Common myeloid progenitor, CD34-positive (primary cell): ENCODE measurements around the gene NRIP2.

Source experiments
- CTCF ChIA-PET: fragments of 350-600 bp; sonication (Branson Sonifier 250); formaldehyde crosslinking; loops from one replicate; lab custom pipeline; 2021; ENCODE audit warnings: antibody characterized with exemption; lab: Charles Lee
- POLR2A ChIA-PET: fragments of 350-600 bp; sonication (Branson Sonifier 250); formaldehyde crosslinking; loops from one replicate; lab custom pipeline; 2021; ENCODE audit warnings: antibody characterized with exemption; lab: Charles Lee
- DNase-seq, 3 donors: peaks; one replicate each; pipeline versions ENCODE4 v3.0.0 to v3.0.0-alpha.2; 2013
- H3K27ac ChIP-seq, 2 experiments: 1 replicate in 1 of 2; 2 replicates in 1 of 2; pipeline ENCODE4 v1.7.0; 2013; ENCODE audit warnings: inconsistent platforms in 2 of 2, low read length in 2 of 2, mild to moderate bottlenecking in 2 of 2, low read depth in 1 of 2, moderate library complexity in 1 of 2; ENCODE audit not compliant: severe bottlenecking in 2 of 2, insufficient read depth in 1 of 2, poor library complexity in 1 of 2
- H3K27me3 ChIP-seq, 5 experiments: replicated peaks in 2 of 5; 1 replicate in 3 of 5; 2 replicates in 2 of 5; pipeline versions ENCODE4 v1.6.1 to v1.7.0; 2013; ENCODE audit warnings: low read length in 4 of 5, mild to moderate bottlenecking in 2 of 5, moderate library complexity in 2 of 5, inconsistent platforms in 1 of 5; ENCODE audit not compliant: insufficient read depth in 5 of 5, control insufficient read depth in 4 of 5
- H3K36me3 ChIP-seq, 4 experiments: 1 replicate in 2 of 4; 2 replicates in 2 of 4; pipeline versions ENCODE4 v1.6.1 to v1.7.0; 2013; ENCODE audit warnings: low read length in 3 of 4, control low read depth in 1 of 4, mild to moderate bottlenecking in 1 of 4; ENCODE audit not compliant: control insufficient read depth in 4 of 4, insufficient read depth in 4 of 4
- H3K4me1 ChIP-seq, 4 experiments: 1 replicate in 3 of 4; 2 replicates in 1 of 4; pipeline versions ENCODE4 v1.6.1 to v1.7.1; 2013; ENCODE audit warnings: low read length in 3 of 4, mild to moderate bottlenecking in 3 of 4, control low read depth in 1 of 4, inconsistent platforms in 1 of 4, moderate library complexity in 1 of 4; ENCODE audit not compliant: control insufficient read depth in 4 of 4, insufficient read depth in 4 of 4; ENCODE audit errors: control extremely low read depth in 1 of 4
- H3K4me3 ChIP-seq, 7 experiments: 1 replicate in 4 of 7; 2 replicates in 3 of 7; pipeline versions ENCODE4 v1.5.1 to v1.7.0; 2013; ENCODE audit warnings: mild to moderate bottlenecking in 7 of 7, low read length in 6 of 7, moderate library complexity in 6 of 7, inconsistent platforms in 2 of 7, low read depth in 2 of 7, control low read depth in 1 of 7; ENCODE audit not compliant: insufficient read depth in 4 of 7, control insufficient read depth in 1 of 7; ENCODE audit errors: extremely low read depth in 1 of 7
- H3K9me3 ChIP-seq, 5 experiments: 1 replicate in 4 of 5; 2 replicates in 1 of 5; pipeline versions ENCODE4 v1.6.1 to v1.7.1; 2013; ENCODE audit warnings: low read length in 4 of 5, mild to moderate bottlenecking in 2 of 5, inconsistent platforms in 1 of 5, low read depth in 1 of 5, moderate library complexity in 1 of 5; ENCODE audit not compliant: control insufficient read depth in 4 of 5, insufficient read depth in 2 of 5; ENCODE audit errors: control extremely low read depth in 1 of 5
- WGBS: methylation state at CpG from one replicate; pipeline ENCODE4 v1.1.5; 2013; ENCODE audit not compliant: insufficient coverage; 5-methylcytosine and 5-hydroxymethylcytosine counted together

NRIP2 gene

DNA sequence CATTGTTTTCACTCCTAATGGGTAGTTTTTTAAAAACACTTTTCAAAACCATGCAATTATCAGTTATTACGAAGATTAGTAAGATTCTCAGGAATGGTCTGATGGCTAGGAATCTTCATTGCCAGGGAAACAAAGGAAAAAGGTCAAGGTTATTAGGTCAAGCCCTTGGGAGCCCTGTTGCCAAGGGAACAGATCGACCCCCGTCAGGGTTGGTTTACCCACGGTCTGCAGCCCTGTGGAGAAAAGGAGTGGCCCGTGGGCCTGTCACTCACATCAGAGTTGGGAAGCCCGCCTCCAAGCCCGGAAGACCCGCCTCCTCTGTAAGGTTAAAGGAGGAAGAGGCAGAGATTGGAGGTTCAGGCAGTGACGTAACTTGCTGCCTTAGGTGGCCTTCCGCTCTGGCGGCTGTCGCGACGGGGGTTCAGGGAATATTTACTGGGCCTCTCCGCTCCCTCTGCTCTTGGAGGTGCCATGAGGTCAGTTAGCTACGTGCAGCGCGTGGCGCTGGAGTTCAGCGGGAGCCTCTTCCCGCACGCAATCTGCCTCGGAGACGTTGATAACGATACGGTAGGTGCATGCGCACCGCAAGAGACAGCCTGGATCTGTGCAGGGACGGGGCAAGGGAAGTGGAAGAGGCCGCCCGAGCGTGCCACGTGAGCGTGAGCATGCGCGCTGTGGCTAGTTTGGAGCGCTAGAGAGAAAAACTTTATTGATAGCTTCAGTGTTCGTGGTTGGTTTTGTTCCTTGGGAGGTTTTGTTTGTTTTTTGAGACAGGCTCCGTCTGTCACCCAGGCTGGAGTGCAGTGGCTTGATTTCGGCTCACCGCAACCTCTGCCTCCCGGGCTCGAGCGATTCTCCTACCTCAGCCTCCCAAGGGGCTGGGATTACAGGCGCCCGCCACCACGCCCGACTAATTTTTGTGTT lies 22.3 kb downstream of the NRIP2 start, which contains the start of gene ITFG2:
Gene ITFG2, plus strand, starts transcription at position 379 of the 924 bp plus-strand sequence. Its CDS starts 93 bp downstream, at position 472.
- Histone ChIP-seq H3K36me3 (peaks cover 2 to 24% (median 8%) of the 10 kb centered on the region in 4 experiments), H3K4me1 (peaks cover 9 to 25% (median 16%) of the 10 kb centered on the region in 4 experiments), H3K27me3 (no peaks in the 10 kb centered on the region), H3K4me3 (peak within 1 kb of the TSS; percentile 75 to 95 (median 88)), H3K27ac (peak within 1 kb of the TSS; percentile 81 to 88), H3K9me3 (no peaks in the 10 kb centered on the region)
- ChIA-PET POLR2A (interaction anchor here (0.6 to 1.1 kb wide), 3 partner anchors 16 to 244 kb away, joined by 3 read pairs; no protein-coding TSS in a partner anchor), CTCF (interaction anchor here (0.8 to 3.8 kb wide), 11 partner anchors 8 to 130 kb away, joined by 3 to 25 read pairs (median 4); no protein-coding TSS in a partner anchor)
- DNase-seq = peak; percentile 97 to 99 (median 99)
- 0% methylated on average over 35 of the region's 48 CpGs for WGBS

DNA sequence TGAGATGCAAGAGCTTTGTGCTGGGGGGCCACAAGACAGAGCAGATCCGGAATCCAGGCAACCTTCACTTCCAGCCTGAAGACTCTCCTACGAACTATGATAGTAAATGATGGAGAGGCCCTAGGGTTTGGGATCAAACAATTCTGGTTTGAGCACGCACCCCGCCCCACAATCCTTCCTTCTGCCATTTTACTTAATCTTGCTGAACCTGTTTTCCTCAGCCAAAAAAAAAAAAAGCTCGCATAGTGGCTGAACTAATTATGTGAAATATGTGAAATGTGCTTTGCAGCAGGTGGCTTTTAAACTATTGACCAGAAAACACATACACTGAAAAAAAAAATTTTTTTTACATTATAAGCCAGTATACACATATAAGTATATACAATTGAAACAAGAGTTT lies 23.0 kb downstream of the NRIP2 start:
- Histone ChIP-seq H3K4me3 (peak overlapping the region in 6 of 7 experiments; percentile 4 to 95 (median 79)), H3K27me3 (no peaks in the 10 kb centered on the region), H3K36me3 (peaks cover 0 to 24% (median 2%) of the 10 kb centered on the region in 4 experiments), H3K27ac (peak overlapping the region; percentile 64 to 88), H3K4me1 (peaks cover 9 to 25% (median 16%) of the 10 kb centered on the region in 4 experiments), H3K9me3 (no peaks in the 10 kb centered on the region)
- ChIA-PET POLR2A (interaction anchor here (0.6 kb wide), 1 partner anchor 121 kb away, joined by 3 read pairs; no protein-coding TSS in a partner anchor), CTCF (no interaction called here)
- WGBS = 100% methylated on average over 1 of the region's 5 CpGs
- DNase-seq = no peak

DNA sequence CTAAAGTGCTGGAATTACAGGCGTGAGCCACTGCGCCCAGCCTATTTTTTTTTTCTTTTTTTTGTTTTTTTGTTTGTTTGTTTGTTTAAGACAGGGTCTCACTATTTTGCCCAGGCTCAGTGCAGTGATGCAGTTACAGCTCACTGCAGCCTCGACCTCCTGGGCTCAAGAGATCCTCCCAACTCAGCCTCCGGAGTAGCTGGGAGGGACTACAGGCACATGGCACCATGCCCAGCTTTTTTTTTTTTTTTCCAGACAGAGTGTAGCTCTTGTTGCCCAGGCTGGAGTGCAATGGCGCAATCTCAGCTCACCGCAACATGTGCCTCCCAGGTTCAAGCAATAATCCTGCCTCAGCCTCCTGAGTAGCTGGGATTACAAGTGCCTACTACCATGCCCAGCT lies 28.1 kb downstream of the NRIP2 start:
- Histone ChIP-seq H3K4me3 (no peak overlapping the region), H3K4me1 (peaks cover 0 to 3% (median 2%) of the 10 kb centered on the region in 4 experiments), H3K36me3 (peaks cover 15 to 51% (median 35%) of the 10 kb centered on the region in 4 experiments), H3K27ac (no peak overlapping the region), H3K9me3 (no peaks in the 10 kb centered on the region), H3K27me3 (no peaks in the 10 kb centered on the region)
- 91% methylated on average over 4 of the region's 6 CpGs for WGBS
- POLR2A ChIA-PET = no interaction called here
- CTCF ChIA-PET = interaction anchor here (0.6 to 1.5 kb wide), 2 partner anchors 11 to 456 kb away, joined by 3 to 6 read pairs; no protein-coding TSS in a partner anchor
- no peak for DNase-seq

DNA sequence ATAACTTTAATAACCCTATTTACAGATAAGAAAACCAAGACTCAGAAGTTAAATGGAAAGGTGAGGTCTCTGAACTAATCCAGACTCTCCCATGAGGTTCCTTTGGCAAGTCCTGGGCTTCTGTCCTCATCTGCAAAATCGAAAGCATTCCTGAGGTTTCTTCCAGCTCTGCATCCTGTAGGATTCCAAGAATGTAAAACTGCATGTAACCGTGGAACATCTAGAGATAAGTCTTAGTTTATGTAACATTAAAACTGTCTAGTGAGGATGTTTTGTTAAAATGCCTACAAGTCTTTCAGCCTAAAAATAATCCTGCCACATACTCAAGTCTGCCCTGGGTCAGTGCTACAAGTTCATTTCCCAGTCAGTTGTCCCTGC lies 29.7 kb downstream of the NRIP2 start:
- Histone ChIP-seq H3K27ac (no peak overlapping the region), H3K9me3 (no peaks in the 10 kb centered on the region), H3K4me1 (no peaks in the 10 kb centered on the region), H3K36me3 (peaks cover 22 to 66% (median 49%) of the 10 kb centered on the region in 4 experiments), H3K27me3 (no peaks in the 10 kb centered on the region), H3K4me3 (no peak overlapping the region)
- ChIA-PET POLR2A (no interaction called here), CTCF (interaction anchor here (1.2 kb wide), 1 partner anchor 8 kb away, joined by 3 read pairs; no protein-coding TSS in a partner anchor)
- WGBS = 100% methylated on average over 1 of the region's 2 CpGs
- no peak for DNase-seq

DNA sequence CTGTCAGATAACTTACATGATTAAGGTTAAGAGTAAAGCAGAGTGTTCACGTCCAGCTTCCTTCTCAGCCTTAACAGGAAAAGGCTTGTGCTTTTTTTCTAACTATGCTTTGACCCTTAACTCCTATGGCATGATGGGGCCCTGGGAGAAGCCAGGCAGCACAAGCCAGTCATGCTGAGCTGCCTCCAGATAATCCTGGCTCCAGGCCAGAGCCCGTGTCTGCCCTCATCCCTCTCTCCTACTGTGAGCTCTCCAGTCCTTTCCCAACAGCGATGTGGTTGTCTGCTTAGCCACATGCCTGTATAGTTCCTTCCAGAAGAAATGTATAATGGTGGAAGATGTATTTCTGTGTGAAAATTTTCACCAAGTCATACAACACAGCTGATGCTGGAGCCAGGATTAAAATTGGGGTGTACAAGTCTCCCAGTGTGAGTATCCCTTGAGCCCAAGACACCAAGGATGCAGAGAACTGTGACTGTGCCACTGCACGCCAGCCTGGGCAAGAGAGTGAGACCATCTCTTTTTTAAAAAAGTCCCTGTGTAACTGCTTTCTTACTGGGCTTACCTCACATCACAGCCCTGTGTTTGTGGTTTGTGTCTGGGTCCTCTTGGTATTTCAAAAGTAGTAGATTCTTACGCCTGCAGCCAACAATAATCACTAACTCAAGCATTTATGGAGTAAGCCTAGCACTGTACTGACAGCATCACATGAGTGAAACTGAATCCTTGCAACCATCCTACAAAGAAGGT lies 30.3 kb downstream of the NRIP2 start:
- ChIA-PET CTCF (interaction anchor here (1.2 kb wide), 1 partner anchor 9 kb away, joined by 3 read pairs; no protein-coding TSS in a partner anchor), POLR2A (no interaction called here)
- Histone ChIP-seq H3K9me3 (no peaks in the 10 kb centered on the region), H3K4me3 (no peak overlapping the region), H3K4me1 (no peaks in the 10 kb centered on the region), H3K27ac (peak overlapping the region in 1 of 2 experiments; percentile 16), H3K27me3 (no peaks in the 10 kb centered on the region), H3K36me3 (peaks cover 26 to 72% (median 54%) of the 10 kb centered on the region in 4 experiments)
- no peak for DNase-seq
- 67% methylated on average over 1 of the region's 5 CpGs for WGBS

DNA sequence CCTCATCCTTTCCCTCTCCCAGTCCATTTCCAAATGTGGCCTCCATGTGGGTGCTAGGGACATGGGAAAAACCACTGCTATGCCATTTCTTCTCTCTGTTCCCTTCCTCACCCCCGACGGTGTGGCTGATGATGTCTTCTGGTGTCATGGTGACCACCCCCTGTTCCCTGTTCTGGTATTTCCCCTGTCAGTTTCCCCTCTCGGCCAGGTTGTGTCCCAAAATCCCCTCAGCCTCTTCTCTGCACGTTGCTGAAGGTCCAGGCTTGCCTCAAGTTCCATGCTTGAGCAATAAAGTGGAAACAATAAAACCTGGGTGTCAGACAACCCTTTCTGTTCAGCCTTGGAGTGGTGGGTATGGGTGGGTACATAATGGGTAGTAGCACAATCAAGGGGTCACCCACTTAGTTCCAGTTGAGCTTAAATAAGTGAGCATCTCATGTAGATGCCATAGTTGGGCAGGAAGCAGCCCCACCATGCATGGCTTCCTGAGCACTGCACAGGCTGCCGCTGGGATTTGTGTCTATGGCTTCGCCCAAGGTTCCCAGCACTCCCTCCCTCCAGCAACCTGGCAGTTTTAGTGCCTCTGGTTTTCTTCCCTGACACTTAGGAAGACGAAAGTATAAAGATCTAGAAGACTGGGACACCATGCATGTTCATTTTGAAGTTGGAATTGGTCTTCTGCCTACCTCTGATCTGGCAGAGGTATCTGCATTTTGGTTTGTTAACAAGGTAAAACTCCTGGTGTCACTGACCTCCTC lies 31.0 kb downstream of the NRIP2 start:
- ChIA-PET POLR2A (no interaction called here), CTCF (interaction anchor here (1.2 kb wide), 1 partner anchor 10 kb away, joined by 3 read pairs; no protein-coding TSS in a partner anchor)
- DNase-seq = no peak
- Histone ChIP-seq H3K9me3 (no peaks in the 10 kb centered on the region), H3K27ac (no peak overlapping the region), H3K36me3 (peaks cover 30 to 80% (median 60%) of the 10 kb centered on the region in 4 experiments), H3K4me3 (no peak overlapping the region), H3K27me3 (no peaks in the 10 kb centered on the region), H3K4me1 (no peaks in the 10 kb centered on the region)
- 78% methylated on average over 6 of the region's 7 CpGs for WGBS
